OCI-M2 (cell line): ENCODE data around the gene ALPG.
"Not testable (repeated sequence)": the region's sequence is repeated elsewhere in the genome, so short reads cannot be mapped to it uniquely, and the experiment has no call there.

ENCODE experiments used
- DNase-seq: peaks from one replicate; lab custom pipeline; 2025; ENCODE audit not compliant: unreplicated experiment; lab: John Stamatoyannopoulos, UW

ALPG gene

GRCh38 chr2:232406556-232407310 lies at the start of gene ALPG:
TSS of gene ALPG (plus strand) at chr2:232406844. CDS start at chr2:232406895, 51 bp downstream.
- no peak for DNase-seq

- DNase-seq: no peak
Measured at GRCh38 chr2:232361646-232362045, 45.0 kb upstream of the ALPG start.

GRCh38 chr2:232362174-232362900 lies 44.3 kb upstream of the ALPG start:
- no peak for DNase-seq

- not testable (repeated sequence) for DNase-seq
Measured at GRCh38 chr2:232363064-232363783, 43.4 kb upstream of the ALPG start.

- DNase-seq: no peak
Measured at GRCh38 chr2:232363784-232364615, 42.6 kb upstream of the ALPG start.

- DNase-seq: not testable (repeated sequence)
Measured at GRCh38 chr2:232364806-232365594, 41.6 kb upstream of the ALPG start.

DNA sequence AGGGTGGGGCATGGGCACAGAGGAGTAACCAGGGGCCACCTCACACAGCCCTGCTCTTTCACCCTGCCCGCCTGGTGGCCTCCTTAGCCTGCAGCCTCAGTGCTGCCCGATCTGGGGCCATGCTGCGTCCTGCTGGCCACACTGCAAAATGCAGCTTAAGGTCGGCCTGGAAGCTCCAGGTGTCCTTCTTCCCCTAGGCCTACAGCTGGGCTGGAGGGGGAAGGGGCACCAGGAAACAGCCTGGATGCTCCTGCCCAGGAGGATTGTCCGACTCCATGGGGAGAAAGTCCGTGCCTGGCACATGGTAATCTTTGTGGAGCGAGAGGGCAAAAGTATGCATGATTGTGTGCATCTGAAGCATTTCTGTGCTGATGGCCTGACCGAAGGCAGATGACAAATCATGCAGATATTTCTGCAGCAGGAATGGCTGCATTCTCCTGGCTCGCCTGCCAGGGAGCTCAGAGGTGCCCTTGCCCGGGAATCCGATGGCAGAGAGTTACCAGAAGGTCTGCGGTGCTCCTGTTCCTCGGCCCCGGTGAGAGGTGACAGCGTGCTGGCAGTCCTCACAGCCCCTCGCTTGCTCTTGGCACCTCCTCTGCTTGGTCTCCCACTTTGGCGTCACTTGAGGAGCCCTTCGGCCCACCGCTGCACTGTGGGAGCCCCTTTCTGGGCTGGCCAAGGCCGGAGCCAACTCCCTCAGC lies 40.9 kb upstream of the ALPG start:
- no peak for DNase-seq

- DNase-seq: not testable (repeated sequence)
Measured at GRCh38 chr2:232366461-232366860, 40.2 kb upstream of the ALPG start.

- DNase-seq: no peak
Measured at GRCh38 chr2:232367016-232367415, 39.6 kb upstream of the ALPG start.

GRCh38 chr2:232367591-232368233 lies 38.9 kb upstream of the ALPG start:
- no peak for DNase-seq

- no peak for DNase-seq
Measured at GRCh38 chr2:232368311-232368731, 38.3 kb upstream of the ALPG start.

GRCh38 chr2:232369126-232369951 lies 37.3 kb upstream of the ALPG start:
- DNase-seq: no peak

- not testable (repeated sequence) for DNase-seq
Measured at GRCh38 chr2:232370007-232370406, 36.6 kb upstream of the ALPG start.

DNA sequence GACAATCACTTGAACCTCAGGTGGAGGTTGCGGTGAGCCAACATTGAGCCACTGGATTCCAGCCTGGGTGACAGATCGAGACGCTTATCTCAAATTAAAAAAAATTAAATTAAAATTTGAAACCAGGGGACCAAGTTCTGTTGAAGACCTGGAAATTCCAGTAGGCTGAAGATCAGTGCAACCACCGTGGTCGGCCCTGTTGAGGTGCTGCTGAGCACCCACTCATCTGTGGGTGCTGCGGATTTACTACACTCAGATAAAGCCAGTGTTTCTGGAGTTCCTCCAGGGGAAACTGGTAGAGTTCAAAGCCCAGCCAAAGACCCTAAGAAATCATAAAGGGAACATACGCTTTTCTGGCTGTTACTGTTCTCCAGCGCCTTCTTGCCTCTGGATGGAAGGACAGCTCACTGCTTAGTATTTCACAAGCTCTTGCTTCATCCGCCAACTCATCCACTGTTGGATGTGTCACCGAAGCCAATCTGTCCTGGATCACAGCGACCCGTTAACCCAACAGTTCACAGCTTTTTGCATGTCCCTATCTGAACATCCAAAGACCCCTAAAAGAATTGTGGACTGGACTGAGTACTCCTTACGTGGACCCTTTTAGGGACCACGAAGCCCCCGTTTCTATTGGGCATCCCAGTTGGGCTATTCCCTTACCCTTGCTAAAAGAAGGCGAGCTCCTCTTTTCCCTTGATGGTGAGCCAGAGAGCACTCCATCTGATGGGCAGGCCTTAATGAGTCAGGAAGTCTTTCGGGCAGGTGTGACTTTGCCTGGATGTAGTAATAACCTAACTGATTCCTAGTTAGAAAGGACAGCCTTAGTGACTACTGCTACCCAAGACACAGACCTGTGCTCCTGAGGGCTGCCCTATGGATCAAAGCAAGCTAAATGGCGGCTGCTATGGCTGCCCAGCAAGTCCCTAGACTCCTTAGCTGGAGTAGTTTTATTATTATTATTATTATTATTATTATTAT lies 34.1 kb upstream of the ALPG start:
- no peak for DNase-seq

- no peak for DNase-seq
Measured at GRCh38 chr2:232374356-232374755, 32.3 kb upstream of the ALPG start.

GRCh38 chr2:232375164-232375563 lies 31.5 kb upstream of the ALPG start:
- DNase-seq: no peak

- DNase-seq: no peak
Measured at GRCh38 chr2:232376260-232376659, 30.4 kb upstream of the ALPG start.
